ENCODE results near the gene GRPEL1. TPM values are rescaled to one million over a fixed set of nuclear protein-coding genes. Genes with fewer than 3 reads are reported as not detected.

Gene GRPEL1
- total RNA-seq, 3 donors from 2014 or later (not counting 1 experiment from before 2014, with no cell fraction given): 20.1 to 37.8 (median 36.8) TPM

- 83% methylated on average over 16 of the region's 16 CpGs for WGBS (ENCODE audit: insufficient coverage)
- H3K9me3 Mint-ChIP-seq: no peaks in the 10 kb centered on the region
Measured at GRCh38 chr4:7095611-7096155, 27.8 kb upstream of the GRPEL1 start.

GRCh38 chr4:7094916-7095315 is 27.1 kb upstream of the GRPEL1 start:
- DNase-seq (no peak), ATAC-seq (no peak)
- H3K9me3 Mint-ChIP-seq: no peaks in the 10 kb centered on the region
- no peak overlapping the region for H3K27ac Mint-ChIP-seq
- H3K36me3 Mint-ChIP-seq: no peaks in the 10 kb centered on the region
- H3K4me3 Mint-ChIP-seq: no peak overlapping the region
- 90% methylated on average over 10 of the region's 10 CpGs for WGBS (ENCODE audit: insufficient coverage)
- Histone ChIP-seq H3K36me3 (ENCODE audit: control insufficient read depth, insufficient read depth, low read length) (no peaks in the 10 kb centered on the region), H3K27me3 (ENCODE audit: control insufficient read depth, insufficient read depth, low read length) (no peaks in the 10 kb centered on the region), H3K4me1 (ENCODE audit: control insufficient read depth, insufficient read depth, low read length) (no peaks in the 10 kb centered on the region), H3K4me3 (ENCODE audit: low read length) (no peak overlapping the region), H3K27ac (ENCODE audit: low read length) (no peak overlapping the region), H3K9me3 (ENCODE audit: control insufficient read depth, insufficient read depth, low read length) (no peaks in the 10 kb centered on the region)
- intact Hi-C loops (cut with micrococcal nuclease): no loop called here
- no peaks in the 10 kb centered on the region for H3K4me1 Mint-ChIP-seq
- no peak for TF ChIP-seq CTCF (IDR thresholded peaks at IDR 0.05)
- H3K27me3 Mint-ChIP-seq (ENCODE audit: low read depth in 2 of 2): peaks cover 17 to 38% of the 10 kb centered on the region in 2 donors

More at GRCh38 chr4:7095611-7096155, 27.8 kb upstream of the GRPEL1 start:
- Mint-ChIP-seq H3K27me3 (ENCODE audit: low read depth in 2 of 2) (peaks cover 19 to 35% of the 10 kb centered on the region in 2 donors), H3K4me3 (no peak overlapping the region), H3K27ac (no peak overlapping the region), H3K36me3 (no peaks in the 10 kb centered on the region), H3K4me1 (no peaks in the 10 kb centered on the region)
- Histone ChIP-seq H3K4me3 (ENCODE audit: low read length) (no peak overlapping the region), H3K9me3 (ENCODE audit: control insufficient read depth, insufficient read depth, low read length) (no peaks in the 10 kb centered on the region), H3K27ac (ENCODE audit: low read length) (no peak overlapping the region), H3K27me3 (ENCODE audit: control insufficient read depth, insufficient read depth, low read length) (no peaks in the 10 kb centered on the region), H3K4me1 (ENCODE audit: control insufficient read depth, insufficient read depth, low read length) (no peaks in the 10 kb centered on the region), H3K36me3 (ENCODE audit: control insufficient read depth, insufficient read depth, low read length) (no peaks in the 10 kb centered on the region)
- no peak for DNase-seq
- no peak for ATAC-seq
- no peak for TF ChIP-seq CTCF (IDR thresholded peaks at IDR 0.05)
- intact Hi-C loops (cut with micrococcal nuclease): no loop called here

GRCh38 chr4:7092026-7092425 is 24.2 kb upstream of the GRPEL1 start:
- Histone ChIP-seq H3K27me3 (ENCODE audit: control insufficient read depth, insufficient read depth, low read length) (peaks cover 2% of the 10 kb centered on the region), H3K27ac (ENCODE audit: low read length) (no peak overlapping the region), H3K36me3 (ENCODE audit: control insufficient read depth, insufficient read depth, low read length) (no peaks in the 10 kb centered on the region), H3K4me1 (ENCODE audit: control insufficient read depth, insufficient read depth, low read length) (no peaks in the 10 kb centered on the region), H3K9me3 (ENCODE audit: control insufficient read depth, insufficient read depth, low read length) (peaks cover 1% of the 10 kb centered on the region), H3K4me3 (ENCODE audit: low read length) (no peak overlapping the region)
- no peak overlapping the region for H3K27ac Mint-ChIP-seq
- no peaks in the 10 kb centered on the region for H3K36me3 Mint-ChIP-seq
- WGBS (ENCODE audit: insufficient coverage): 0% methylated on average over 1 of the region's 3 CpGs
- intact Hi-C loops (cut with micrococcal nuclease): no loop called here
- no peaks in the 10 kb centered on the region for H3K9me3 Mint-ChIP-seq
- DNase-seq: no peak
- no peaks in the 10 kb centered on the region for H3K4me1 Mint-ChIP-seq
- no peak for TF ChIP-seq CTCF (IDR thresholded peaks at IDR 0.05)
- H3K27me3 Mint-ChIP-seq (ENCODE audit: low read depth in 2 of 2): peaks cover 10 to 42% of the 10 kb centered on the region in 2 donors
- H3K4me3 Mint-ChIP-seq: no peak overlapping the region
- ATAC-seq: no peak

All from natural killer cell (primary cell).